Measurements from ENCODE around the gene HNRNPA2B1.
"Not testable (repeated sequence)": the region's sequence is repeated elsewhere in the genome, so short reads cannot be mapped to it uniquely, and the experiment has no call there.

Gene HNRNPA2B1

DNA sequence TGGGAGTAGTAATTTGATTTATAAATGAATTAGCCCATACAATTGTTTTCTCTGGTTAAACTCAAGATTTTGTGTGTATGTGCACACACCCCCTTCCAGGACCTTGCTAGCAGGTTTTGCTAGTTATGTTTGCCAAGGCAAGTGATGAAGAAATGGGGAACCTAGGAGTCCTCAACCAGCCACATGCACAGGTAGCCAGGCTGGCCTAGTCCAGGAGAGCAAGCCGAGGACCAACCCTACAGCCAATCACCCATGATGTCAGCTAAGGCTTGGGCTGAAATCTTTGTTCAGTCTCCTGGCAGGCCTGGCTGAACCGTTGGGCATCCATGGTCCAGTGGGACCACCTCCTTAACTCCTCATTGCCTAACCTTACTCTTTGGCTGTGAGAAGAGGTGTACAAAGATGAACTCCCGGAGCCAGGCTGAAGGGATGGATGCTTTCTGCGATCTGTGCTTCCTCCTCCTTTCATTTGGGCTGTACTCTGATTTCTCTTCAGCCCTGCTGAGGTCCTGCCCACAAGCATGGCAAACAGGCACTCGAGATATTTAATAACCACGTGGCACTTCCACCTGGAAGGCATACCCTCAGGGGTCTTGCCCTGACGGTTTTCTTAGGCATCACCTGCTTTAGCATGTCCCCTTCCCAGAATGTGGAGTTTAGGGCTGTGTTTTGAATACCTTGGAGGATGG, 22.1 kb downstream of the HNRNPA2B1 start:
- Mint-ChIP-seq H3K4me3 (no peak overlapping the region), H3K9me3 (no peaks in the 10 kb centered on the region), H3K4me1 (peaks cover 20% of the 10 kb centered on the region), H3K36me3 (ENCODE audit: insufficient read depth) (peaks cover 3% of the 10 kb centered on the region), H3K27ac (ENCODE audit: low read depth) (no peak overlapping the region), H3K27me3 (no peaks in the 10 kb centered on the region)
- DNase-seq (ENCODE audit: low spot score in 2 of 2) (no peak), ATAC-seq (replicated peaks; ENCODE audit: extremely low read depth, poor library complexity, severe bottlenecking) (no peak)

DNA sequence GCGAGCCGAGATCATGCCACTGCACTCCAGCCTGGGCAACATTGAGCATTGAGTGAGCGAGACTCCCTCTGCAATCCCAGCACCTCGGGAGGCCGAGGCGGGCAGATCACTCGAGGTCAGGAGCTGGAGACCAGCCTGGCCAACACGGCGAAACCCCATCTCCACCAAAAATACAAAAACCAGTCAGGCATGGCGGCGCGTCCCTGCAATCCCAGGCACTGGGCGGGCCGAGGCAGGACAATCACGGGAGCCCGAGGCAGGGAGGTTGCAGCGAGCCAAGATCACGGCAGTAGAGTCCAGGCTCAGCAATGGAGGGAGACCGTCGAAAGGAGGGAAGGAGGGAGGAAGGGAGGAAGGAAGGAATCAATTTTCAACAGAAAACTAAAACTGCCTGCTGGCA, 23.3 kb downstream of the HNRNPA2B1 start:
- not testable (repeated sequence) for DNase-seq (ENCODE audit: low spot score in 2 of 2); H3K27ac Mint-ChIP-seq (ENCODE audit: low read depth); ATAC-seq (replicated peaks; ENCODE audit: extremely low read depth, poor library complexity, severe bottlenecking); H3K36me3 Mint-ChIP-seq (ENCODE audit: insufficient read depth); H3K9me3 Mint-ChIP-seq; H3K4me3 Mint-ChIP-seq; H3K27me3 Mint-ChIP-seq
- peaks cover 20% of the 10 kb centered on the region for H3K4me1 Mint-ChIP-seq

- H3K36me3 Mint-ChIP-seq (ENCODE audit: insufficient read depth); H3K9me3 Mint-ChIP-seq; DNase-seq (ENCODE audit: low spot score in 2 of 2); H3K4me3 Mint-ChIP-seq; ATAC-seq (replicated peaks; ENCODE audit: extremely low read depth, poor library complexity, severe bottlenecking); H3K27ac Mint-ChIP-seq (ENCODE audit: low read depth); H3K27me3 Mint-ChIP-seq: not testable (repeated sequence)
- peaks cover 16% of the 10 kb centered on the region for H3K4me1 Mint-ChIP-seq
These were observed 23.9 kb downstream of the HNRNPA2B1 start for GRCh38 chr7:26176696-26177095.

DNA sequence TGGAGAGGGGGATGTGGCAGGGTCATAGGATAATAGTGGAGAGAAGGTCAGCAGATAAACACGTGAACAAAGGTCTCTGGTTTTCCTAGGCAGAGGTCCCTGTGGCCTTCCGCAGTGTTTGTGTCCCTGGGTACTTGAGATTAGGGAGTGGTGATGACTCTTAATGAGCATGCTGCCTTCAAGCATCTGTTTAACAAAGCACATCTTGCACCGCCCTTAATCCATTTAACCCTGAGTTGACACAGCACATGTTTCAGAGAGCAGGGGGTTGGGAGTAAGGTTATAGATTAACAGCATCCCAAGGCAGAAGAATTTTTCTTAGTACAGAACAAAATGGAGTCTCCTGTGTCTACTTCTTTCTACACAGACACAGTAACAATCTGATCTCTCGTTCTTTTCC, 24.6 kb downstream of the HNRNPA2B1 start:
- H3K27me3 Mint-ChIP-seq; DNase-seq (ENCODE audit: low spot score in 2 of 2); H3K9me3 Mint-ChIP-seq; H3K4me3 Mint-ChIP-seq; ATAC-seq (replicated peaks; ENCODE audit: extremely low read depth, poor library complexity, severe bottlenecking); H3K36me3 Mint-ChIP-seq (ENCODE audit: insufficient read depth); H3K27ac Mint-ChIP-seq (ENCODE audit: low read depth): not testable (repeated sequence)
- peaks cover 11% of the 10 kb centered on the region for H3K4me1 Mint-ChIP-seq

DNA sequence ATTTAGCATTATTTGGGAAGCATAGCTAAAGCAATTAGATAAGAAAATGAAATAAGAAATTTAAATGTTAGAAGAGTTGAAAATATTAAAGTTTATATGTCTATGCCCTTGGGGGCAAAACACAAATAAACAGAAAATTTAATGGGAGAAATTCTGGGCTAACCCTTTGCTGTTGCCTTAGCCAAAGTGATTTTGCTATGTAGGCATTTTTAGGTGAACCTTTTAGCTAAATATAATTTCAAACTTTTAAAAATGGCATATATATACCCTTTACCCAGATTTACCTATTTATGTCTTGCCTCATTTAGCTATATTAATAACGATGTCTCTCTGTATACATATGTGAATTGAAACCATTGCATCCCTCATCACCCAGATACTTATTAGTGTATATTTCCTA, 28.5 kb downstream of the HNRNPA2B1 start:
- no peak for DNase-seq (ENCODE audit: low spot score in 2 of 2)
- Mint-ChIP-seq H3K27me3 (no peaks in the 10 kb centered on the region), H3K4me1 (peaks cover 11% of the 10 kb centered on the region), H3K4me3 (no peak overlapping the region), H3K27ac (ENCODE audit: low read depth) (no peak overlapping the region), H3K36me3 (ENCODE audit: insufficient read depth) (peaks cover 4% of the 10 kb centered on the region), H3K9me3 (no peaks in the 10 kb centered on the region)
- ATAC-seq (replicated peaks; ENCODE audit: extremely low read depth, poor library complexity, severe bottlenecking), result no peak

DNA sequence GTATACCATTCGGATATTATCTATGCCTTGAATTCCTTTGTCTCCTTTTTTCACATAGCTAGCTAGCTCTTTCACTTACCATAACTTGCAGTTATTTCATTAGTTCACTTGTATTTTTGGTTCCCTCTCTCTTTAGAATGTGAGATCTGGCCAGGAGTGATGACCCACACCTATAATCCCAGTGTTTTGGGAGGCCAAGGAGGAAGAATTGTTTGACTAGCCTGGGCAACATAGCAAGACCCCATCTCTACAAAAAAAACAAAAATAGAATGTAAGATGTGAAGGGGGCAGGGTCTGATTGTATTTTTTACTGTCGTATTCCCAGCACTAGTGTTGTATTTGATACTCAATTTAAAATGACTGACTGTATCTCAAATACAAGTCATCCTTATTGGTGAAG, 28.9 kb downstream of the HNRNPA2B1 start:
- Mint-ChIP-seq H3K27ac (ENCODE audit: low read depth) (no peak overlapping the region), H3K4me1 (peaks cover 16% of the 10 kb centered on the region), H3K27me3 (no peaks in the 10 kb centered on the region), H3K4me3 (no peak overlapping the region), H3K36me3 (ENCODE audit: insufficient read depth) (peaks cover 4% of the 10 kb centered on the region), H3K9me3 (no peaks in the 10 kb centered on the region)
- no peak for ATAC-seq (replicated peaks; ENCODE audit: extremely low read depth, poor library complexity, severe bottlenecking)
- no peak for DNase-seq (ENCODE audit: low spot score in 2 of 2)

GRCh38 chr7:26170663-26171062, 29.9 kb downstream of the HNRNPA2B1 start:
- Mint-ChIP-seq H3K4me3 (no peak overlapping the region), H3K27ac (ENCODE audit: low read depth) (no peak overlapping the region), H3K4me1 (peaks cover 24% of the 10 kb centered on the region), H3K27me3 (no peaks in the 10 kb centered on the region), H3K36me3 (ENCODE audit: insufficient read depth) (peaks cover 5% of the 10 kb centered on the region), H3K9me3 (no peaks in the 10 kb centered on the region)
- ATAC-seq (replicated peaks; ENCODE audit: extremely low read depth, poor library complexity, severe bottlenecking) (no peak), DNase-seq (ENCODE audit: low spot score in 2 of 2) (no peak)

- Mint-ChIP-seq H3K27me3 (no peaks in the 10 kb centered on the region), H3K9me3 (no peaks in the 10 kb centered on the region), H3K27ac (ENCODE audit: low read depth) (no peak overlapping the region), H3K36me3 (ENCODE audit: insufficient read depth) (peaks cover 5% of the 10 kb centered on the region), H3K4me1 (peaks cover 24% of the 10 kb centered on the region), H3K4me3 (no peak overlapping the region)
- DNase-seq (ENCODE audit: low spot score in 2 of 2) (no peak), ATAC-seq (replicated peaks; ENCODE audit: extremely low read depth, poor library complexity, severe bottlenecking) (no peak)
These were observed 31.3 kb downstream of the HNRNPA2B1 start for GRCh38 chr7:26169271-26169670.

DNA sequence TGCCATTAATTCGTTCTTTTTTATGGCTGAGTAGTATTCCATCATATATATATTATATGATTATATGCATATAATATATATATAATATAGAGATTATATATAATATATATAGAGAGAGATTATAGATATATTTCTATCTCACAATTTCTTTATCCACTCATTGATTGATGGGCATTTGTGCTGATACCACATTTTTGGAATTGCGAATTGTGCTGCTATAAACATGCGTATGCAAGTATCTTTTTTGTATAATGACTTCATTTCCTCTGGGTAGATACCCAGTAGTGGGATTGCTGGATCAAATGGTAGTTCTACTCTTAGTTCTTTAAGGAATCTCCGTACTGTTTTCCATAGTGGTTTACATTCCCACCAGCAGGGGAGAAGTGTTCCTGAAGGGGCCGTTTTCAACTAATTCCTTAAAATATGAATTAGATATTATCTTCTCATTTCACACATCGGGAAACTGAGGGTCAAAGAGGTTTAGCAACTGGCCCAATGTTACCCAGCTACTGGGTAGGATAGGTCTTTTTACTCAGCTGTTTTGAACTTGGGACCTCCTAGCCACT, 32.0 kb downstream of the HNRNPA2B1 start:
- Mint-ChIP-seq H3K36me3 (ENCODE audit: insufficient read depth) (peaks cover 5% of the 10 kb centered on the region), H3K27ac (ENCODE audit: low read depth) (no peak overlapping the region), H3K4me3 (no peak overlapping the region), H3K9me3 (no peaks in the 10 kb centered on the region), H3K27me3 (no peaks in the 10 kb centered on the region), H3K4me1 (peaks cover 24% of the 10 kb centered on the region)
- DNase-seq (ENCODE audit: low spot score in 2 of 2) (no peak), ATAC-seq (replicated peaks; ENCODE audit: extremely low read depth, poor library complexity, severe bottlenecking) (no peak)

DNA sequence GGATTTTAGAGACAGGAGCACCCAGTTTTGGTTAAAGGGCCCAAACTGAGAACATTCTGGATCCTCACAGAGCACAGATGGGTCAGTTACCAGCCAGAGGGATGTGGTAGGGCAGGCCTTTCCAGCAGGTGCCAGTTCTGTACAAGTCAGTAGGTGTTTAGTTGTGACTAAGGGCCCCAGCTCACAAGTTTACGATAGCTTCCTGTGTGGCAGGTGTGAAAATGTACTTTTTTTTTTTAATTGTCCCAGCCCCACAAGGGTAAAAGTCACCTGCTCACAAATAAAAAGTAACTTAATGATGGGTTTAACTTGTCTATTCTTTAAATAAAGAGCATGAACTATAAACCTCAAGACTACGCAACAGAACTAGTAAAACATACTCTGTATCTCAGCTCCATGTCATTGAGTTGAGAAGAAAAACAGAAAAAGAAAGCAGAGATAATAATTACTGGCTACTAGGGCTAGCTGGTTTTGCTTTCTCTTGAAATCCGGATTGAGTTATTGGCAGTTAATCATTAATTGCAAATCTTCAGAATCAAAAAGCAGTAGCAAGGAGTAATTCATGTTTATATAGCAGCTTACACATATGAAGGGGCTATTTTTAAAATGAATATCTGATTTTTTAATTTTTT, 33.1 kb downstream of the HNRNPA2B1 start:
- Mint-ChIP-seq H3K9me3 (no peaks in the 10 kb centered on the region), H3K4me3 (peak overlapping the region; percentile 6), H3K27ac (ENCODE audit: low read depth) (peak overlapping the region; percentile 87), H3K27me3 (no peaks in the 10 kb centered on the region), H3K4me1 (peaks cover 24% of the 10 kb centered on the region), H3K36me3 (ENCODE audit: insufficient read depth) (peaks cover 5% of the 10 kb centered on the region)
- peak; percentile 96 for ATAC-seq (replicated peaks; ENCODE audit: extremely low read depth, poor library complexity, severe bottlenecking)
- DNase-seq (ENCODE audit: low spot score in 2 of 2), result peak in 1 of 2 donors; percentile 48

DNA sequence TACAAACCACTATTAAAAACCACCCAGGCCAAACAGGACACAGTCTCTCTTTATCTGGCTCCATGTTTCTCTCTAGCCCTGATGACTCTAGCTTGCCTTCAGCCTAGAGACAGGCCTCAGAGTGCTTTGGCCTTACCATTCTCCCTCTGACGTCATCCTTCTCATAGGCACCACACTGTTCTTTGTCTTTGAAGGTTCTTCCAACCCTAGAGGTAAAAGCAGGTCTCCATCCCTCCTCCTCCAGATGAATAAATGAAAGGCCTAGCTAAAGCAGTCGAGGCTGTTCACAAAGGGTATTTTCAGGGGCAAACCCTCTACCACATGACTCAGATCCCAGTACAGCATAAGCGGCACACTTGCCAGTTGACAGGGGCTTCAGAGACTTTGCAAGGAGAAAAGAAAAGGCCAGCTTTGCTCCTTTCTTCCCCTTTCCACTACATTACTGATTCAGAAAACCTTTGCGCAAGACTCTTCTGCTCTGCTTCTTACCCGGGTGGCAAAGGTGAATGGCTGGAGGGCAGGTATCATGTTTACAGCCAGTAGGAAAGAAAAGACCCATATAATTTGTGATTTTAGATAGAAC, 33.8 kb downstream of the HNRNPA2B1 start:
- H3K36me3 Mint-ChIP-seq (ENCODE audit: insufficient read depth), result peaks cover 5% of the 10 kb centered on the region
- no peak for DNase-seq (ENCODE audit: low spot score in 2 of 2)
- no peaks in the 10 kb centered on the region for H3K9me3 Mint-ChIP-seq
- H3K4me1 Mint-ChIP-seq, result peaks cover 24% of the 10 kb centered on the region
- H3K4me3 Mint-ChIP-seq, result peak overlapping the region; percentile 6
- peak; percentile 24 for ATAC-seq (replicated peaks; ENCODE audit: extremely low read depth, poor library complexity, severe bottlenecking)
- no peaks in the 10 kb centered on the region for H3K27me3 Mint-ChIP-seq
- H3K27ac Mint-ChIP-seq (ENCODE audit: low read depth), result peak overlapping the region; percentile 87

DNA sequence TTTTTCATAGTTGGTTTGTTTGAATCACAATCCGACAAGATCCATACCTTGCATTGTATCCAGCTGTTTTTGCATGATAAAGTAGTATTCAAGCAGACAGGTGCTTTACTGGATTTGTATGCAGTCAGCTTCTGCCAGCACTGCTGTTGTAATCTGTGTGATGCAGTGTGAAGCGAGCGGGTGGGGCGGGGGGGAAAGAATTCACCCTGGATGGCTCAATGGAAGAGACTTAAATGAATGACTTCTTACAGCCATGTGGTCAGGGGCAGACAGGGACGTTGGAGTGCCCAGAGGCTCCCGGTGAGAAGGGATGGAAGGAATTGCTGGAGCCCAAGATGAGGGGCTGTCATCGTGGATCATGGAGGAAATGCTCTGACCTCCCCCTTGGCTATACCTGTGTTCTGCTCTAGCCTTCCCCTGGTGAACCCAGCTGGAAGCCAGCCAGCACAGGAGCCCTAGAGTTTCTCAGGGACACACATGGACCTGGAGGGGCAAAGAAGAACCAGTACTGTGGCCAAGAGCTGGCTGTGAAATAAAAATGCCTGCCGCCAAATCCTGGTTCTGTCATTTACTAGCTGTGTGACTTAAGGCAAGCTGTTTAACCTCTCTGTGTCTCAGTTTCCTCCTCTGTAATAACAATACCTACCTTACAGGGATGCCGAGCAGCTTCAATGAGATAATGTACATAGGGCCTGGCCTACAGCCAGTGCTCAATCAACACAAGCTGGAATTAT, 34.4 kb downstream of the HNRNPA2B1 start:
- no peaks in the 10 kb centered on the region for H3K27me3 Mint-ChIP-seq
- H3K4me3 Mint-ChIP-seq, result peak overlapping the region; percentile 6
- H3K9me3 Mint-ChIP-seq, result no peaks in the 10 kb centered on the region
- DNase-seq (ENCODE audit: low spot score in 2 of 2) (no peak), ATAC-seq (replicated peaks; ENCODE audit: extremely low read depth, poor library complexity, severe bottlenecking) (no peak)
- peaks cover 24% of the 10 kb centered on the region for H3K4me1 Mint-ChIP-seq
- peaks cover 5% of the 10 kb centered on the region for H3K36me3 Mint-ChIP-seq (ENCODE audit: insufficient read depth)
- H3K27ac Mint-ChIP-seq (ENCODE audit: low read depth), result peak overlapping the region; percentile 87
